H9 (cell line): ENCODE results near the gene TAF10. TPM values are rescaled to one million over a fixed set of nuclear protein-coding genes. Genes with fewer than 3 reads are reported as not detected.

ENCODE experiments used
- DNase-seq: peaks from one replicate; pipeline ENCODE4 v3.0.0-alpha.2; 2017
- H2AFZ ChIP-seq: one replicate; pipeline ENCODE4 v1.6.1; 2013; ENCODE audit warnings: mild to moderate bottlenecking, low read length, control low read depth, moderate library complexity
- H2AK5ac ChIP-seq: 2 replicates; pipeline ENCODE4 v1.6.1; 2013; ENCODE audit warnings: low read length, control low read depth, mixed read lengths; ENCODE audit not compliant: insufficient read length
- H2BK120ac ChIP-seq: one replicate; pipeline ENCODE4 v1.6.1; 2013; ENCODE audit warnings: low read depth, mild to moderate bottlenecking, low read length, control low read depth, inconsistent platforms; ENCODE audit not compliant: poor library complexity, severe bottlenecking
- H2BK12ac ChIP-seq: 2 replicates; pipeline ENCODE4 v1.6.1; 2013; ENCODE audit warnings: low read length, control low read depth, mixed read lengths, low read depth; ENCODE audit not compliant: insufficient read length
- H2BK15ac ChIP-seq: 2 replicates; pipeline ENCODE4 v1.6.1; 2013; ENCODE audit warnings: low read depth, low read length, control low read depth
- H2BK20ac ChIP-seq: one replicate; pipeline ENCODE4 v1.6.1; 2013; ENCODE audit warnings: low read depth, mild to moderate bottlenecking, low read length, control low read depth, inconsistent platforms; ENCODE audit not compliant: poor library complexity, severe bottlenecking
- H2BK5ac ChIP-seq: 2 replicates; pipeline ENCODE4 v1.6.1; 2013; ENCODE audit warnings: low read length, control low read depth, mixed read lengths; ENCODE audit not compliant: insufficient read length
- H3K14ac ChIP-seq: 2 replicates; pipeline ENCODE4 v1.6.1; 2013; ENCODE audit warnings: low read length, control low read depth; ENCODE audit not compliant: insufficient read depth
- H3K18ac ChIP-seq: 2 replicates; pipeline ENCODE4 v1.6.1; 2013; ENCODE audit warnings: low read depth, mild to moderate bottlenecking, mixed read lengths, low read length, control low read depth; ENCODE audit not compliant: insufficient read length
- H3K23ac ChIP-seq: 2 replicates; pipeline ENCODE4 v1.6.1; 2013; ENCODE audit warnings: low read length, control low read depth, mixed read lengths, low read depth; ENCODE audit not compliant: insufficient read length
- H3K23me2 ChIP-seq: 2 replicates; pipeline ENCODE4 v1.6.1; 2013; ENCODE audit warnings: low read depth, mild to moderate bottlenecking, mixed read lengths, low read length, control low read depth; ENCODE audit not compliant: insufficient read length, poor library complexity, severe bottlenecking
- H3K27ac ChIP-seq: 2 replicates; pipeline ENCODE4 v1.5.1; 2013; ENCODE audit warnings: low read length, control low read depth, mixed read lengths, low read depth; ENCODE audit not compliant: insufficient read length
- H3K27me3 ChIP-seq: 2 replicates; pipeline ENCODE4 v1.6.1; 2013; ENCODE audit warnings: low read length, control low read depth, inconsistent platforms; ENCODE audit not compliant: insufficient read depth
- H3K4ac ChIP-seq: 2 replicates; pipeline ENCODE4 v1.6.1; 2013; ENCODE audit warnings: low read depth, mild to moderate bottlenecking, control low read depth, inconsistent platforms, low read length, moderate library complexity
- H3K4me1 ChIP-seq: 2 replicates; pipeline ENCODE4 v1.6.1; 2013; ENCODE audit warnings: low read length, control low read depth, inconsistent platforms; ENCODE audit not compliant: insufficient read depth
- H3K4me2 ChIP-seq: 2 replicates; pipeline ENCODE4 v1.6.1; 2013; ENCODE audit warnings: low read length, control low read depth, mixed read lengths; ENCODE audit not compliant: insufficient read length, insufficient read depth
- H3K56ac ChIP-seq: 2 replicates; pipeline ENCODE4 v1.6.1; 2013; ENCODE audit warnings: low read depth, mild to moderate bottlenecking, mixed read lengths, low read length, control low read depth; ENCODE audit not compliant: insufficient read length
- H3K79me1 ChIP-seq: 2 replicates; pipeline ENCODE4 v1.6.1; 2013; ENCODE audit warnings: low read depth, mild to moderate bottlenecking, moderate library complexity, low read length, control low read depth, inconsistent platforms; ENCODE audit not compliant: insufficient read depth, poor library complexity, severe bottlenecking
- H3K79me2 ChIP-seq: 2 replicates; pipeline ENCODE4 v1.6.1; 2013; ENCODE audit warnings: low read length, control low read depth, inconsistent platforms; ENCODE audit not compliant: insufficient read depth
- H3K9ac ChIP-seq: 2 replicates; pipeline ENCODE4 v1.6.1; 2013; ENCODE audit warnings: low read length, control low read depth, mixed read lengths; ENCODE audit not compliant: insufficient read length; ENCODE audit errors: extremely low read depth
- H3K9me3 ChIP-seq: one replicate; pipeline ENCODE4 v1.6.1; 2013; ENCODE audit warnings: low read depth, low read length, inconsistent platforms; ENCODE audit not compliant: control insufficient read depth
- H3T11ph ChIP-seq: one replicate; pipeline ENCODE4 v1.6.1; 2013; ENCODE audit warnings: mild to moderate bottlenecking, low read length, control low read depth, inconsistent platforms
- H4K20me1 ChIP-seq: one replicate; pipeline ENCODE4 v1.6.1; 2013; ENCODE audit not compliant: control insufficient read depth, insufficient read length, insufficient read depth
- H4K5ac ChIP-seq: 2 replicates; pipeline ENCODE4 v1.6.1; 2013; ENCODE audit warnings: low read depth, mild to moderate bottlenecking, mixed read lengths, low read length, control low read depth; ENCODE audit not compliant: insufficient read length
- H4K8ac ChIP-seq: replicated peaks from 2 replicates; pipeline ENCODE4 v1.6.1; 2013; ENCODE audit warnings: low read length, control low read depth, mixed read lengths, low read depth; ENCODE audit not compliant: insufficient read length
- H4K91ac ChIP-seq: 2 replicates; pipeline ENCODE4 v1.6.1; 2013; ENCODE audit warnings: low read depth, mild to moderate bottlenecking, moderate library complexity, mixed read lengths, low read length, control low read depth; ENCODE audit not compliant: insufficient read length
- H3K27ac Mint-ChIP-seq, 3 experiments: 2 replicates in 2 of 3; 3 replicates in 1 of 3; pipeline ENCODE4 v1.8.0; 2020 to 2021; ENCODE audit warnings: mixed read lengths in 3 of 3, mild to moderate bottlenecking in 1 of 3, moderate library complexity in 1 of 3
- H3K27me3 Mint-ChIP-seq: 2 replicates; pipeline ENCODE4 v1.8.0; 2021; ENCODE audit warnings: low read depth, mild to moderate bottlenecking, moderate library complexity, mixed read lengths
- H3K36me3 Mint-ChIP-seq, 3 experiments: 2 replicates in 2 of 3; 3 replicates in 1 of 3; pipeline ENCODE4 v1.8.0; 2020 to 2021; ENCODE audit warnings: low read depth in 3 of 3, mixed read lengths in 3 of 3; ENCODE audit not compliant: insufficient read depth in 1 of 3
- H3K4me1 Mint-ChIP-seq, 2 experiments: 2 replicates each; pipeline ENCODE4 v1.8.0; 2020; ENCODE audit warnings: mixed read lengths in 2 of 2
- H3K4me3 Mint-ChIP-seq, 2 experiments: 2 replicates in 1 of 2; 3 replicates in 1 of 2; pipeline ENCODE4 v1.8.0; 2020 to 2021; ENCODE audit warnings: mild to moderate bottlenecking in 2 of 2, mixed read lengths in 2 of 2, moderate library complexity in 1 of 2
- H3K9me3 Mint-ChIP-seq, 2 experiments: 2 replicates in 1 of 2; 3 replicates in 1 of 2; pipeline ENCODE4 v1.8.0; 2020; ENCODE audit warnings: mild to moderate bottlenecking in 2 of 2, mixed read lengths in 2 of 2, moderate library complexity in 1 of 2
- CTCF ChIP-seq: fragments of 200-600 bp; sonication (generic); conservative IDR thresholded peaks from 3 replicates; pipeline ENCODE4 v1.8.0; 2021; ENCODE audit warnings: antibody characterized with exemption, mild to moderate bottlenecking
- WGBS: extraction: QIAGEN DNeasy Blood & Tissue Kit; methylation state at CpG from one replicate; pipeline ENCODE4 v1.1.7; 2013; ENCODE audit warnings: missing lambda C conversion rate, low lambda C conversion rate, mixed read lengths; ENCODE audit not compliant: insufficient read length; ENCODE audit errors: extremely low coverage; 5-methylcytosine and 5-hydroxymethylcytosine counted together
- total RNA-seq: library from RNA; stranded (reverse); gene quantifications from 2 replicates; pipeline ENCODE4 v1.2.1, GENCODE V29; 2021

TAF10 gene
- total RNA-seq, 1 experiment from 2014 or later = 198 TPM

- Histone ChIP-seq H3K23me2 (peaks cover 16% of the 10 kb centered on the region), H4K5ac (no peak overlapping the region), H2AFZ (no peak overlapping the region), H4K91ac (no peak overlapping the region), H2BK120ac (no peak overlapping the region), H3K18ac (no peak overlapping the region), H3K27me3 (no peaks in the 10 kb centered on the region), H3K79me1 (no peaks in the 10 kb centered on the region), H3K79me2 (no peaks in the 10 kb centered on the region), H3K23ac (no peak overlapping the region), H2BK15ac (no peak overlapping the region), H2AK5ac (no peak overlapping the region), H2BK20ac (no peak overlapping the region), H2BK12ac (no peak overlapping the region), H2BK5ac (no peak overlapping the region), H3K4me2 (no peak overlapping the region), H4K8ac (no peak overlapping the region), H3K9ac (no peak overlapping the region), H3K9me3 (no peaks in the 10 kb centered on the region), H3K56ac (no peak overlapping the region), H3T11ph (no peak overlapping the region), H3K4me1 (no peaks in the 10 kb centered on the region), H3K4ac (no peak overlapping the region), H3K14ac (no peak overlapping the region), H4K20me1 (no peaks in the 10 kb centered on the region), H3K27ac (no peak overlapping the region)
- WGBS = no CpG with 5 or more reads among the region's 14 CpGs
- H3K4me3 Mint-ChIP-seq = no peak overlapping the region; a peak in 1 of 5 replicates
- TF ChIP-seq CTCF = no peak
- H3K4me1 Mint-ChIP-seq = no peaks in the 10 kb centered on the region; a peak in 2 of 4 replicates
- peaks cover 3 to 20% (median 10%) of the 10 kb centered on the region in 3 experiments; a peak in 6 of 7 replicates for H3K36me3 Mint-ChIP-seq
- DNase-seq = no peak
- H3K9me3 Mint-ChIP-seq = no peaks in the 10 kb centered on the region
- H3K27ac Mint-ChIP-seq = no peak overlapping the region
- no peaks in the 10 kb centered on the region for H3K27me3 Mint-ChIP-seq
Observed at GRCh38 chr11:6616596-6617250, 4.7 kb upstream of the TAF10 start.
